Spleen (tissue), 11 donors: Measurements from ENCODE around the gene LRRTM4. TPM values are rescaled to one million over a fixed set of nuclear protein-coding genes. Genes with fewer than 3 reads are reported as not detected.

ENCODE experiments used
- DNase-seq: peaks from one replicate; pipeline ENCODE4 v3.0.0-alpha.2; 2020
- H3K27ac ChIP-seq, 8 donors: fragments of 200-600 bp; sonication (generic) in 7 of 8; 1 replicate in 4 of 8; 2 replicates in 4 of 8; pipeline versions ENCODE4 v1.5.0 to v1.8.0; 2016 to 2021; ENCODE audit warnings: inconsistent platforms in 4 of 8, mild to moderate bottlenecking in 4 of 8, moderate library complexity in 1 of 8
- H3K27me3 ChIP-seq, 7 donors: fragments of 200-600 bp; sonication (generic) in 6 of 7; replicated peaks in 1 of 7; 1 replicate in 4 of 7; 2 replicates in 3 of 7; pipeline versions ENCODE4 v1.5.0 to v1.8.0; 2016 to 2021; ENCODE audit warnings: inconsistent platforms in 3 of 7, mild to moderate bottlenecking in 1 of 7
- H3K36me3 ChIP-seq, 6 donors: fragments of 200-600 bp; sonication (generic) in 5 of 6; 1 replicate in 4 of 6; 2 replicates in 2 of 6; pipeline versions ENCODE4 v1.5.0 to v1.8.0; 2016 to 2021; ENCODE audit warnings: inconsistent platforms in 2 of 6
- H3K4me1 ChIP-seq, 6 donors: fragments of 200-600 bp; sonication (generic) in 5 of 6; 1 replicate in 3 of 6; 2 replicates in 3 of 6; pipeline versions ENCODE4 v1.5.0 to v1.8.0; 2016 to 2021; ENCODE audit warnings: inconsistent platforms in 3 of 6
- H3K4me3 ChIP-seq, 8 donors: fragments of 200-600 bp; sonication (generic) in 7 of 8; 1 replicate in 4 of 8; 2 replicates in 4 of 8; pipeline versions ENCODE4 v1.5.0 to v1.8.0; 2016 to 2021; ENCODE audit warnings: inconsistent platforms in 4 of 8, mild to moderate bottlenecking in 4 of 8, moderate library complexity in 2 of 8
- H3K9me3 ChIP-seq, 8 donors: fragments of 200-600 bp; sonication (generic) in 7 of 8; 1 replicate in 4 of 8; 2 replicates in 4 of 8; pipeline versions ENCODE4 v1.5.0 to v1.8.0; 2016 to 2021; ENCODE audit warnings: inconsistent platforms in 4 of 8
- POLR2A ChIP-seq, 3 donors: fragments of 450-650 bp; IDR thresholded peaks; one replicate each; pipeline ENCODE4 v1.5.1; 2017; ENCODE audit warnings: antibody characterized with exemption in 3 of 3, mild to moderate bottlenecking in 1 of 3
- POLR2AphosphoS5 ChIP-seq, 3 donors: sonication (generic); formaldehyde crosslinking; IDR thresholded peaks; one replicate each; pipeline ENCODE4 v1.5.1; 2017; ENCODE audit warnings: antibody characterized with exemption in 3 of 3
- WGBS, 5 donors: extraction: QIAGEN DNeasy Blood & Tissue Kit in 3 of 5; methylation state at CpG; one replicate each; pipeline versions ENCODE4 v1.1.5 to v1.1.7; 2013 to 2018; 5-methylcytosine and 5-hydroxymethylcytosine counted together
- intact Hi-C: fragments of 100-400 bp; cut with DNase I; formaldehyde crosslinking; loops from one replicate; pipeline ENCODE4 v1.15.0; 2023; ENCODE audit warnings: low total_unique reads
- polyA plus RNA-seq, 3 donors: library from polyadenylated mRNA; stranded (reverse); fragments of 200-250 nt; gene quantifications; one replicate each; pipeline ENCODE4 v1.2.1, GENCODE V29; 2013
- total RNA-seq, 7 donors: library from RNA; depleted of rRNA in 3 of 7; stranded (reverse); fragments of >200 nt in 3 of 7; fragmentation: NEBNext Ultra II Directional in 4 of 7; extraction: Animal tissue kit (Norgen Biotek cat#: 25700) in 4 of 7; gene quantifications; one replicate each; pipeline versions ENCODE4 v1.1.0 to v1.2.1, GENCODE V29; 2016 to 2021
- TF ChIP-seq, protein P1 (sequence below), 11 experiments: fragments of 200-600 bp in 7 of 11; fragments of 450-650 bp in 4 of 11; sonication (generic) in 4 of 11; IDR thresholded peaks in 8 of 11; conservative IDR thresholded peaks in 3 of 11; 1 replicate in 7 of 11; 2 replicates in 4 of 11; pipeline versions ENCODE4 v1.4.0 to v1.8.0; 2016 to 2021; ENCODE audit warnings: antibody characterized with exemption in 11 of 11, inconsistent platforms in 4 of 11, mild to moderate bottlenecking in 1 of 11
- donor health status: healthy with polysubstance abuse.
- donor health status: DM: no; HTN: no; CAD: no; lungs with moderate emphysema.
- donor health status: DM: no; HTN: no; CAD: no.
- donor health status: Bipolar disorder and iron deficiency.
- donor health status: healthy.
- donor health status: DM: no; HTN: no; CAD: no.
- donor health status: DM: yes; HTN: yes; CAD: no.

The LRRTM4 gene
- total and polyA plus RNA-seq, 10 donors = 0.03 to 0.33 (median 0.14) TPM; not detected in 5

DNA sequence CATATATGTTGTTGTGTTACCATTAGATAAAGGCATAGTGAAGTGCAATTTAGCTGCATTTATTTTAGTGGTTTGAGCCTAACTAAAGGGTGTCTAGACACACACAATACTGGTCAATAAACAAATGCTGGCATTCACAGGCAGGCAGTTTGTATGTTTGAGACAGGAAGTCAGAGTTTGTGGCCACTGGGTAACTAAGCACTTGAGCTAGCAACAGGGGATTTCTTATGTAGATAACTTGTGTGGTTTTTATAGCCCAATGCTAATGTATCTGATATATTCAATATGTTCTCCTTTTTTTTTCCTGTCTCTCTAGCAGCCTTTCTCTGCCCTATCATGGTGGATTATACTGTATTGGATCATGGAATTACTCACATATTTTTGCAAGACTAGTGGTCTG, 38.1 kb downstream of the LRRTM4 start:
- no peak for TF ChIP-seq POLR2AphosphoS5 (IDR thresholded peaks at IDR 0.05)
- TF ChIP-seq, protein P1, sequence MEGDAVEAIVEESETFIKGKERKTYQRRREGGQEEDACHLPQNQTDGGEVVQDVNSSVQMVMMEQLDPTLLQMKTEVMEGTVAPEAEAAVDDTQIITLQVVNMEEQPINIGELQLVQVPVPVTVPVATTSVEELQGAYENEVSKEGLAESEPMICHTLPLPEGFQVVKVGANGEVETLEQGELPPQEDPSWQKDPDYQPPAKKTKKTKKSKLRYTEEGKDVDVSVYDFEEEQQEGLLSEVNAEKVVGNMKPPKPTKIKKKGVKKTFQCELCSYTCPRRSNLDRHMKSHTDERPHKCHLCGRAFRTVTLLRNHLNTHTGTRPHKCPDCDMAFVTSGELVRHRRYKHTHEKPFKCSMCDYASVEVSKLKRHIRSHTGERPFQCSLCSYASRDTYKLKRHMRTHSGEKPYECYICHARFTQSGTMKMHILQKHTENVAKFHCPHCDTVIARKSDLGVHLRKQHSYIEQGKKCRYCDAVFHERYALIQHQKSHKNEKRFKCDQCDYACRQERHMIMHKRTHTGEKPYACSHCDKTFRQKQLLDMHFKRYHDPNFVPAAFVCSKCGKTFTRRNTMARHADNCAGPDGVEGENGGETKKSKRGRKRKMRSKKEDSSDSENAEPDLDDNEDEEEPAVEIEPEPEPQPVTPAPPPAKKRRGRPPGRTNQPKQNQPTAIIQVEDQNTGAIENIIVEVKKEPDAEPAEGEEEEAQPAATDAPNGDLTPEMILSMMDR (IDR thresholded peaks at IDR 0.05 in 8 of 11, conservative IDR thresholded peaks at IDR 0.05 in 3 of 11) = no peak
- no peak for TF ChIP-seq POLR2A (IDR thresholded peaks at IDR 0.05)
- H3K4me1 ChIP-seq = no peaks in the 10 kb centered on the region
- no peaks in the 10 kb centered on the region for H3K27me3 ChIP-seq
- DNase-seq = no peak
- no peak overlapping the region for H3K27ac ChIP-seq
- intact Hi-C loops = loop anchor here (5.0 kb wide), 1 partner anchor 97 kb away; no protein-coding TSS in a partner anchor
- peaks cover 0 to 20% (median 0%) of the 10 kb centered on the region in 8 donors for H3K9me3 ChIP-seq
- H3K4me3 ChIP-seq = no peak overlapping the region
- H3K36me3 ChIP-seq = no peaks in the 10 kb centered on the region

DNA sequence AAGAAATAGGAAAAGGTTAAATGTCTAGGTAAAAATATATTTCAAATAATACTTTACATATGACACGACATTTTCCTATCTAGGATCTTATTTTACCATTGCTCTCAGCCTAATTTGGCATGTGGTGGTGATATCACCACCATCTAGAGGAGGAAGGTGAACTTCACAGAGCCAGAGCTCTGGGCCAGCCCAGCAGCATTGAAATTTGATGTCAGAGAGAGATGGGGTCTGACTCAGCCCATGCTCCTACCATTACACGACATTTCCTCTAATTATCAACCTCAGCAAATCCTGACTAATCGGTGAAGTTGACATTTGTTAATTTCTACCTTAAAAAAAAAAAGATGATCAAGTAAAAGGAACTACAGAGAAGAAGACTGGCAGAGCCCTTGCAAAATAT, 42.3 kb downstream of the LRRTM4 start:
- no peak for DNase-seq
- no peaks in the 10 kb centered on the region for H3K4me1 ChIP-seq
- 60 to 77% (median 64%) methylated on average over 3 of the region's 3 CpGs for WGBS, 5 donors
- H3K27ac ChIP-seq = no peak overlapping the region
- H3K4me3 ChIP-seq = no peak overlapping the region
- intact Hi-C loops = loop anchor here (5.0 kb wide), 1 partner anchor 93 kb away; no protein-coding TSS in a partner anchor
- no peaks in the 10 kb centered on the region for H3K36me3 ChIP-seq
- TF ChIP-seq, protein P1 (IDR thresholded peaks at IDR 0.05 in 8 of 11, conservative IDR thresholded peaks at IDR 0.05 in 3 of 11) = no peak
- TF ChIP-seq POLR2A (IDR thresholded peaks at IDR 0.05) = no peak
- TF ChIP-seq POLR2AphosphoS5 (IDR thresholded peaks at IDR 0.05) = no peak
- H3K27me3 ChIP-seq = no peaks in the 10 kb centered on the region
- peaks cover 0 to 13% (median 0%) of the 10 kb centered on the region in 8 donors for H3K9me3 ChIP-seq

DNA sequence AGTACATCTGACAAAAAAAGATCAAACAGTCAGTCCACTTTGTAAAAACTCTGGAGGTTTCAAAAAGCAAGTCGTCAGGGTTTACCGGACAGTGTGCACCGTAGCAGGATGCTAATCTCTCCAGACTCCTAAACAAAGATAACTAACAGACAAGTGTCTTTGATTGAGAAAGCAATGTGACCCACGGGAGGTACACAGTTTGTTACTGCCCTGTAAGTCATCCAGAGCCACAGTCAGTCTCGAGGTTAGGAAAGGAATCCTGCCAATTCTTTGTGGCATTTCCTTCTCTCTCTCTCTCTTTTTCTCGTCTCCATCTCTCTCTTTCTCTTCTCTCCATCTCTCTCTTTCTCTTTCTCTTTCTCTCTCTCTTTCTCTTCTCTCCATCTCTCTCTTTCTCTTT, 42.8 kb downstream of the LRRTM4 start:
- intact Hi-C loops = no loop called here
- Histone ChIP-seq H3K27ac (no peak overlapping the region), H3K4me3 (no peak overlapping the region), H3K9me3 (peaks cover 0 to 13% (median 0%) of the 10 kb centered on the region in 8 donors), H3K4me1 (no peaks in the 10 kb centered on the region), H3K27me3 (no peaks in the 10 kb centered on the region), H3K36me3 (no peaks in the 10 kb centered on the region)
- TF ChIP-seq, protein P1 (IDR thresholded peaks at IDR 0.05 in 8 of 11, conservative IDR thresholded peaks at IDR 0.05 in 3 of 11) = no peak
- no peak for TF ChIP-seq POLR2A (IDR thresholded peaks at IDR 0.05)
- no peak for DNase-seq
- 39 to 56% (median 50%) methylated on average over 6 of the region's 6 CpGs for WGBS, 5 donors

DNA sequence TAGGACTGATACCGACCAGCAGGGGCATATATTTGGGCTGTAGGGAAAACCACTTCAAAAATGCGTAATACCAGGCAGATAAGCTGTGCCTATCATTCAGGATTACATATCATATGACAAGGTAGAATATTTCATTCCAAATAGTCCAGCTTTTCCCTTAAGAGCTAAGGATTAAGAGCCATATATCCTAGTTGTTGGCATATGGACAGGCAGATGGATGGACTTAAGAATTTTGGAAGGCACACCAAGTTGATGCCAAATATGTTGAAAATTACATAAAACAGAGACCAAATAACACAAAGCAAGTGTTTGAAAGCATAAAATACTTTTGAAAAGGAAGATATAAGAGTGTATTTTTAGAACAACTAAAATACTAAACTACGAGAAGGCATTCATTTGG, 52.1 kb downstream of the LRRTM4 start:
- no peak for DNase-seq
- 73 to 89% (median 77%) methylated on average over 3 of the region's 3 CpGs for WGBS, 5 donors
- Histone ChIP-seq H3K4me1 (no peaks in the 10 kb centered on the region), H3K27me3 (no peaks in the 10 kb centered on the region), H3K36me3 (no peaks in the 10 kb centered on the region), H3K4me3 (no peak overlapping the region), H3K27ac (no peak overlapping the region), H3K9me3 (peaks cover 0 to 6% (median 0%) of the 10 kb centered on the region in 8 donors)
- intact Hi-C loops = no loop called here
- TF ChIP-seq POLR2A (IDR thresholded peaks at IDR 0.05) (no peak), POLR2AphosphoS5 (IDR thresholded peaks at IDR 0.05) (no peak)
- TF ChIP-seq, protein P1 (IDR thresholded peaks at IDR 0.05 in 8 of 11, conservative IDR thresholded peaks at IDR 0.05 in 3 of 11) = no peak
